Cerebellar cortex (tissue), 1 donor: ENCODE data around the gene ZCCHC14.
A peak's percentile ranks its signal among the peaks of the same experiment; 100 is the strongest.
"Not testable (repeated sequence)": the region's sequence is repeated elsewhere in the genome, so short reads cannot be mapped to it uniquely, and the experiment has no call there.

ENCODE experiments used
- DNase-seq: peaks from one replicate; pipeline ENCODE4 v3.0.0-alpha.2; 2015; ENCODE audit warnings: low spot score

Gene ZCCHC14

GRCh38 chr16:87407511-87408112 lies 85.2 kb downstream of the ZCCHC14 start:
- peak; percentile 57 for DNase-seq

- DNase-seq: no peak
These were observed 86.2 kb downstream of the ZCCHC14 start for GRCh38 chr16:87406495-87407088.

GRCh38 chr16:87404764-87405625 lies 87.8 kb downstream of the ZCCHC14 start:
- no peak for DNase-seq

GRCh38 chr16:87395181-87395842 lies 97.5 kb downstream of the ZCCHC14 start:
- DNase-seq: no peak

GRCh38 chr16:87393680-87394055 lies 99.2 kb downstream of the ZCCHC14 start:
- no peak for DNase-seq

GRCh38 chr16:87392821-87393679 lies 99.8 kb downstream of the ZCCHC14 start:
- peak; percentile 67 for DNase-seq

- peak; percentile 94 for DNase-seq
These were observed 100.6 kb downstream of the ZCCHC14 start, which contains the start of gene MAP1LC3B for GRCh38 chr16:87391950-87392820. Gene MAP1LC3B, plus strand, starts transcription at chr16:87392336. Its CDS starts 92 bp downstream, at chr16:87392428.

GRCh38 chr16:87391324-87391949 lies 101.4 kb downstream of the ZCCHC14 start:
- no peak for DNase-seq

- DNase-seq: no peak
These were observed 102.0 kb downstream of the ZCCHC14 start for GRCh38 chr16:87390641-87391323.

GRCh38 chr16:87389914-87390313 lies 102.9 kb downstream of the ZCCHC14 start:
- DNase-seq: not testable (repeated sequence)

GRCh38 chr16:87389245-87389644 lies 103.6 kb downstream of the ZCCHC14 start:
- no peak for DNase-seq

GRCh38 chr16:87388818-87389134 lies 104.0 kb downstream of the ZCCHC14 start:
- DNase-seq: no peak

- DNase-seq: peak; percentile 100
These were observed 104.6 kb downstream of the ZCCHC14 start for GRCh38 chr16:87387942-87388817.

- not testable (repeated sequence) for DNase-seq
These were observed 108.0 kb downstream of the ZCCHC14 start for GRCh38 chr16:87384875-87385167.

- DNase-seq: no peak
These were observed 108.5 kb downstream of the ZCCHC14 start for GRCh38 chr16:87384162-87384874.

- peak; percentile 87 for DNase-seq
These were observed 109.2 kb downstream of the ZCCHC14 start, which contains the start of gene FBXO31 for GRCh38 chr16:87383505-87384161. Gene FBXO31, minus strand, starts transcription at chr16:87383776. Its CDS starts 32 bp downstream, at chr16:87383744.

- no peak for DNase-seq
These were observed 110.6 kb downstream of the ZCCHC14 start for GRCh38 chr16:87382023-87382785.
